K562 (cell line): Measurements from ENCODE around the gene KIF26B. TPM values are rescaled to one million over a fixed set of nuclear protein-coding genes. Genes with fewer than 3 reads are reported as not detected.
A peak's percentile ranks its signal among the peaks of the same experiment; 100 is the strongest.

Source experiments
- ATAC-seq: fragments of 200-7000 bp; cut with Tn5 transposase; 3 replicates; pipeline ENCODE4 v1.9.1; 2020; ENCODE audit warnings: moderate library complexity
- BruUV-seq: library from RNA; stranded (reverse); fragments of 400-500 nt; replicated peaks from 2 replicates; lab custom pipeline; 2021; lab: Mats Ljungman, UMichigan
- CTCF ChIA-PET: fragments of 300-600 bp; formaldehyde crosslinking; extraction: SDS; loops from one replicate; lab custom pipeline; 2021; ENCODE audit warnings: low intra/inter-chr PET ratio; lab: Yijun Ruan, JAX
- POLR2A ChIA-PET: fragments of 300-600, 350-650 bp; sonication (Branson Sonifier 250); formaldehyde crosslinking; extraction: SDS; loops from one replicate; lab custom pipeline; 2021; ENCODE audit warnings: antibody characterized with exemption, inconsistent platforms; lab: Yijun Ruan, JAX
- DNase-seq, 4 experiments: peaks; one replicate each; pipeline versions ENCODE4 v3.0.0 to v3.0.0-alpha.2; 2011 to 2018; ENCODE audit warnings: low spot score in 3 of 4, mixed read lengths in 3 of 4; ENCODE audit errors: extremely low read depth in 1 of 4
- FAIRE-seq: peaks from 2 replicates; lab custom pipeline; 2011; peaks lifted over from hg19 to GRCh38; lab: Jason Lieb, UNC
- H2AFZ ChIP-seq: 2 replicates; pipeline ENCODE4 v1.6.0; 2011; ENCODE audit warnings: low read depth, low read length, control low read depth, inconsistent platforms
- H3K27ac ChIP-seq: fragments of 200-600 bp; 3 replicates; pipeline ENCODE4 v1.8.0; 2011; ENCODE audit warnings: low read depth, mild to moderate bottlenecking, control low read depth, inconsistent platforms, low read length, moderate library complexity, mixed read lengths; ENCODE audit errors: extremely low read depth
- H3K27me3 ChIP-seq, 2 experiments: fragments of 300-600 bp in 1 of 2; 2 replicates in 1 of 2; 3 replicates in 1 of 2; pipeline versions ENCODE4 v1.6.0 to v1.8.0; 2011; ENCODE audit warnings: inconsistent platforms in 2 of 2, low read length in 2 of 2, mild to moderate bottlenecking in 1 of 2, mixed read lengths in 1 of 2, moderate library complexity in 1 of 2; ENCODE audit not compliant: control insufficient read depth in 2 of 2, insufficient read depth in 2 of 2
- H3K36me3 ChIP-seq: fragments of 300-600 bp; 3 replicates; pipeline ENCODE4 v1.8.0; 2011; ENCODE audit warnings: mild to moderate bottlenecking, low read length, inconsistent platforms; ENCODE audit not compliant: control insufficient read depth, insufficient read depth
- H3K4me1 ChIP-seq, 2 experiments: fragments of 200-600 bp in 1 of 2; replicated peaks in 1 of 2; 2 replicates in 1 of 2; 3 replicates in 1 of 2; pipeline versions ENCODE4 v1.5.1 to v1.8.0; 2011; ENCODE audit warnings: inconsistent platforms in 2 of 2, low read length in 2 of 2, mild to moderate bottlenecking in 1 of 2, mixed read lengths in 1 of 2, moderate library complexity in 1 of 2; ENCODE audit not compliant: control insufficient read depth in 2 of 2, insufficient read depth in 2 of 2
- H3K4me2 ChIP-seq: 2 replicates; pipeline ENCODE4 v1.6.1; 2011; ENCODE audit warnings: low read length, control low read depth, inconsistent platforms, mixed read lengths; ENCODE audit not compliant: insufficient read depth
- H3K4me3 ChIP-seq: fragments of 200-600 bp; sonication (generic), shearing (Covaris generic); 2 replicates; pipeline ENCODE4 v1.5.1; 2016; ENCODE audit warnings: control low read depth, inconsistent platforms
- H3K79me2 ChIP-seq: fragments of 200-600 bp; 3 replicates; pipeline ENCODE4 v1.8.0; 2011; ENCODE audit warnings: low read length, inconsistent platforms; ENCODE audit not compliant: control insufficient read depth, insufficient read depth
- H3K9ac ChIP-seq, 2 experiments: 2 replicates each; pipeline versions ENCODE4 v1.6.0 to v1.6.1; 2011; ENCODE audit warnings: low read depth in 2 of 2, low read length in 2 of 2, control low read depth in 1 of 2, inconsistent platforms in 1 of 2, mild to moderate bottlenecking in 1 of 2, mixed read lengths in 1 of 2; ENCODE audit not compliant: insufficient read depth in 1 of 2
- H3K9me1 ChIP-seq: one replicate; pipeline ENCODE4 v1.6.0; 2011; ENCODE audit warnings: inconsistent platforms, mild to moderate bottlenecking, low read length, moderate library complexity; ENCODE audit not compliant: control insufficient read depth, insufficient read depth
- H3K9me3 ChIP-seq: replicated peaks from 2 replicates; pipeline ENCODE4 v1.5.1; 2011; ENCODE audit warnings: low read depth, low read length, inconsistent platforms; ENCODE audit not compliant: control insufficient read depth, insufficient read depth
- H4K20me1 ChIP-seq: replicated peaks from 2 replicates; pipeline ENCODE4 v1.6.1; 2011; ENCODE audit warnings: low read length, inconsistent platforms, mixed read lengths; ENCODE audit not compliant: control insufficient read depth, insufficient read depth
- FUS ChIP-seq: fragments of 200-400 bp; formaldehyde crosslinking; optimal IDR thresholded peaks from 2 replicates; pipeline ENCODE3; 2017; ENCODE audit warnings: low read depth, low read length
- HLTF ChIP-seq: fragments of 450-650 bp; IDR thresholded peaks from 2 replicates; pipeline ENCODE4 v1.6.1; 2016
- MAFG ChIP-seq: fragments of 450-650 bp; conservative IDR thresholded peaks from 2 replicates; pipeline ENCODE4 v1.6.1; 2016; ENCODE audit warnings: missing genetic modification characterization, missing compliant biosample characterization
- PRPF4 ChIP-seq: fragments of 200-400 bp; formaldehyde crosslinking; IDR thresholded peaks from one replicate; pipeline ENCODE4 v1.6.1; 2017; ENCODE audit warnings: low read length, low read depth, mild to moderate bottlenecking; ENCODE audit not compliant: insufficient read depth, poor library complexity, severe bottlenecking
- ZNF282 ChIP-seq: sonication (generic); formaldehyde crosslinking; IDR thresholded peaks from 2 replicates; pipeline ENCODE4 v1.8.1; 2023; ENCODE audit warnings: missing genetic modification reagents
- ZNF3 ChIP-seq: fragments of 250-450 bp; sonication (Bioruptor Pico); IDR thresholded peaks from 2 replicates; pipeline ENCODE4 v1.5.0; 2021; ENCODE audit warnings: mild to moderate bottlenecking, moderate library complexity
- ZNF41 ChIP-seq: fragments of 250-450 bp; sonication (Bioruptor Pico); conservative IDR thresholded peaks from 2 replicates; pipeline ENCODE4 v1.4.0; 2020; ENCODE audit warnings: mild to moderate bottlenecking
- WGBS: fragments of 100-300 bp; shearing (Covaris generic); methylation state at CpG from one replicate; pipeline ENCODE4 v1.1.6; 2016; ENCODE audit warnings: low coverage, mixed read lengths; ENCODE audit not compliant: insufficient coverage; ENCODE audit errors: missing lambda C conversion rate; 5-methylcytosine and 5-hydroxymethylcytosine counted together
- in situ Hi-C: fragments of 300-500 bp; cut with MboI; formaldehyde crosslinking; loops from 4 replicates; pipeline ENCODE4 v1.15.0; 2018; ENCODE audit warnings: inconsistent platforms, mixed read lengths
- intact Hi-C: fragments of 100-400 bp; cut with micrococcal nuclease; formaldehyde crosslinking; loops from 2 replicates; pipeline ENCODE4 v1.14.2; 2022
- polyA plus RNA-seq, 8 experiments: library from polyadenylated mRNA; depleted of rRNA in 4 of 8; stranded (reverse) in 5 of 8; unstranded in 3 of 8; fragments of >200 nt; fragmentation: Nextera tagmentation in 2 of 8; fragmentation: Illumina TruSeq in 1 of 8; extraction: Ambion mirVana in 2 of 8; extraction: Trizol in 1 of 8; gene quantifications; 2 replicates each; pipeline versions ENCODE4 v1.2.1 to v1.2.3, GENCODE V29; 2011 to 2014; ENCODE audit warnings: inconsistent platforms in 1 of 8, missing spikeins in 1 of 8
- total RNA-seq, 7 experiments: library from RNA; depleted of rRNA in 6 of 7; stranded (reverse); fragments of >200 nt in 6 of 7; fragmentation: Illumina TruSeq in 2 of 7; extraction: Trizol in 2 of 7; gene quantifications; 2 replicates each; pipeline versions ENCODE4 v1.2.1 to v1.2.3, GENCODE V29; 2011 to 2021; ENCODE audit warnings: low replicate concordance in 1 of 7
- TF ChIP-seq, protein P1 (sequence below): fragments of 250-450 bp; sonication (Bioruptor Pico); IDR thresholded peaks from 2 replicates; pipeline ENCODE4 v1.4.0; 2020; ENCODE audit warnings: mild to moderate bottlenecking, moderate library complexity
- TF ChIP-seq, protein P2 (sequence below): fragments of 450-650 bp; IDR thresholded peaks from 2 replicates; pipeline ENCODE4 v1.6.1; 2018; ENCODE audit warnings: mild to moderate bottlenecking, low read depth; ENCODE audit not compliant: partially characterized antibody
- TF ChIP-seq, protein P3 (sequence below): fragments of 450-650 bp; formaldehyde crosslinking; IDR thresholded peaks from 2 replicates; pipeline ENCODE4 v1.4.0; 2022; ENCODE audit warnings: missing genetic modification characterization

KIF26B gene
- total and polyA plus RNA-seq, 9 of the 15 experiments (the other 6 are each of a cell fraction or from before 2014, with no cell fraction given): 0.02 to 0.08 (median 0.03) TPM; not detected in 6

GRCh38 chr1:245663373-245663772 lies 508.6 kb downstream of the KIF26B start:
- no peak overlapping the region for H3K27ac ChIP-seq
- H3K9me3 ChIP-seq: no peaks in the 10 kb centered on the region
- BruUV-seq: no TSS peak
- peaks cover 21 to 31% of the 10 kb centered on the region in 2 experiments for H3K27me3 ChIP-seq
- intact Hi-C loops: no loop called here
- no peaks in the 10 kb centered on the region for H3K4me1 ChIP-seq
- no peaks in the 10 kb centered on the region for H3K79me2 ChIP-seq
- peak; percentile 89 for TF ChIP-seq ZNF41 (CRISPR knock-in tag)
- TF ChIP-seq, protein P1, sequence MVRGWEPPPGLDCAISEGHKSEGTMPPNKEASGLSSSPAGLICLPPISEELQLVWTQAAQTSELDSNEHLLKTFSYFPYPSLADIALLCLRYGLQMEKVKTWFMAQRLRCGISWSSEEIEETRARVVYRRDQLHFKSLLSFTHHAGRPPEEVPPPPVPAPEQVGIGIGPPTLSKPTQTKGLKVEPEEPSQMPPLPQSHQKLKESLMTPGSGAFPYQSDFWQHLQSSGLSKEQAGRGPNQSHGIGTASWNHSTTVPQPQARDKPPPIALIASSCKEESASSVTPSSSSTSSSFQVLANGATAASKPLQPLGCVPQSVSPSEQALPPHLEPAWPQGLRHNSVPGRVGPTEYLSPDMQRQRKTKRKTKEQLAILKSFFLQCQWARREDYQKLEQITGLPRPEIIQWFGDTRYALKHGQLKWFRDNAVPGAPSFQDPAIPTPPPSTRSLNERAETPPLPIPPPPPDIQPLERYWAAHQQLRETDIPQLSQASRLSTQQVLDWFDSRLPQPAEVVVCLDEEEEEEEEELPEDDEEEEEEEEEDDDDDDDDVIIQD (CRISPR knock-in tag): no peak
- TF ChIP-seq ZNF282 (CRISPR knock-in tag): no peak
- TF ChIP-seq, all 486 proteins: peak for 1
- no peak overlapping the region for H3K4me3 ChIP-seq
- no peak overlapping the region for H3K9ac ChIP-seq
- H2AFZ ChIP-seq: no peak overlapping the region
- DNase-seq: no peak
- H3K36me3 ChIP-seq: no peaks in the 10 kb centered on the region
- no peak for FAIRE-seq
- H3K9me1 ChIP-seq: no peaks in the 10 kb centered on the region
- ChIA-PET POLR2A (no interaction called here), CTCF (no interaction called here)
- no peaks in the 10 kb centered on the region for H4K20me1 ChIP-seq
- WGBS: 0% methylated on average over 3 of the region's 3 CpGs
- in situ Hi-C loops: no loop called here
- ATAC-seq: no peak
- no peak overlapping the region for H3K4me2 ChIP-seq

DNA sequence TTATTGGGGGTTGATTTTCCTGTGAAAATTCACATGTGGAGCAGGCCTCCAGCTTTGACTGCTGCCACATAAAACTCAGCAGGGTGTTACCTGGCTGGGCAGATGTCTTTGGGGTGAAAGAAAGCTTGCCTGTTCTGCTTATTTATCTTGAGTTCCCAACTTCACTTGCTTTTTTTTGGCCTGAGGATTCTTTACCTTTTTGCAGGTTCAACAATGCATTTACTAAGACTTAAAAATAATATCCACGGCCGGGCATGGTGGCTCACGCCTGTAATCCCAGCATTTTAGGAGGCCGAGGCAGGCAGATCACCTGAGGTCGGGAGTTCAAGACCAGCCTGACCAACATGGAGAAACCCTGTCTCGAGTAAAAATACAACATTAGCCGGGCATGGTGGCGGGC lies 509.1 kb downstream of the KIF26B start:
- Histone ChIP-seq H3K36me3 (no peaks in the 10 kb centered on the region), H3K9me3 (no peaks in the 10 kb centered on the region), H3K9ac (no peak overlapping the region), H3K4me3 (no peak overlapping the region), H4K20me1 (no peaks in the 10 kb centered on the region), H3K27me3 (peaks cover 22 to 30% of the 10 kb centered on the region in 2 experiments), H3K4me2 (no peak overlapping the region), H3K27ac (no peak overlapping the region), H2AFZ (no peak overlapping the region), H3K4me1 (no peaks in the 10 kb centered on the region), H3K79me2 (no peaks in the 10 kb centered on the region), H3K9me1 (no peaks in the 10 kb centered on the region)
- no TSS peak for BruUV-seq
- CTCF ChIA-PET: no interaction called here
- intact Hi-C loops: no loop called here
- FAIRE-seq (no peak), ATAC-seq (no peak), DNase-seq (no peak)
- POLR2A ChIA-PET: no interaction called here
- in situ Hi-C loops: no loop called here
- WGBS: 1% methylated on average over 8 of the region's 8 CpGs
- TF ChIP-seq, protein P2, sequence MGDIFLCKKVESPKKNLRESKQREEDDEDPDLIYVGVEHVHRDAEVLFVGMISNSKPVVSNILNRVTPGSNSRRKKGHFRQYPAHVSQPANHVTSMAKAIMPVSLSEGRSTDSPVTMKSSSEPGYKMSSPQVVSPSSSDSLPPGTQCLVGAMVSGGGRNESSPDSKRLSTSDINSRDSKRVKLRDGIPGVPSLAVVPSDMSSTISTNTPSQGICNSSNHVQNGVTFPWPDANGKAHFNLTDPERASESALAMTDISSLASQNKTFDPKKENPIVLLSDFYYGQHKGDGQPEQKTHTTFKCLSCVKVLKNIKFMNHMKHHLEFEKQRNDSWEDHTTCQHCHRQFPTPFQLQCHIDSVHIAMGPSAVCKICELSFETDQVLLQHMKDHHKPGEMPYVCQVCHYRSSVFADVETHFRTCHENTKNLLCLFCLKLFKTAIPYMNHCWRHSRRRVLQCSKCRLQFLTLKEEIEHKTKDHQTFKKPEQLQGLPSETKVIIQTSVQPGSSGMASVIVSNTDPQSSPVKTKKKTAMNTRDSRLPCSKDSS: no peak
- no peak for TF ChIP-seq FUS
- TF ChIP-seq MAFG (tag): no peak
- TF ChIP-seq ZNF3 (CRISPR knock-in tag): no peak
- no peak for TF ChIP-seq PRPF4
- no peak for TF ChIP-seq HLTF
- TF ChIP-seq, protein P3, sequence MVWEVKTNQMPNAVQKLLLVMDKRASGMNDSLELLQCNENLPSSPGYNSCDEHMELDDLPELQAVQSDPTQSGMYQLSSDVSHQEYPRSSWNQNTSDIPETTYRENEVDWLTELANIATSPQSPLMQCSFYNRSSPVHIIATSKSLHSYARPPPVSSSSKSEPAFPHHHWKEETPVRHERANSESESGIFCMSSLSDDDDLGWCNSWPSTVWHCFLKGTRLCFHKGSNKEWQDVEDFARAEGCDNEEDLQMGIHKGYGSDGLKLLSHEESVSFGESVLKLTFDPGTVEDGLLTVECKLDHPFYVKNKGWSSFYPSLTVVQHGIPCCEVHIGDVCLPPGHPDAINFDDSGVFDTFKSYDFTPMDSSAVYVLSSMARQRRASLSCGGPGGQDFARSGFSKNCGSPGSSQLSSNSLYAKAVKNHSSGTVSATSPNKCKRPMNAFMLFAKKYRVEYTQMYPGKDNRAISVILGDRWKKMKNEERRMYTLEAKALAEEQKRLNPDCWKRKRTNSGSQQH (CRISPR knock-in tag): no peak
